Activated effector memory CD4-positive, alpha-beta T cell treated with anti-CD3 and anti-CD28 coated beads, Interleukin-2, amount 50 U/mL, for 16 hours (primary cell): Measurements from ENCODE around the gene CPNE2.
"Not testable (repeated sequence)": the region's sequence is repeated elsewhere in the genome, so short reads cannot be mapped to it uniquely, and the experiment has no call there.

Experiments
- DNase-seq: peaks from one replicate; pipeline ENCODE4 v3.0.0-alpha.2; 2020

The CPNE2 gene

DNA sequence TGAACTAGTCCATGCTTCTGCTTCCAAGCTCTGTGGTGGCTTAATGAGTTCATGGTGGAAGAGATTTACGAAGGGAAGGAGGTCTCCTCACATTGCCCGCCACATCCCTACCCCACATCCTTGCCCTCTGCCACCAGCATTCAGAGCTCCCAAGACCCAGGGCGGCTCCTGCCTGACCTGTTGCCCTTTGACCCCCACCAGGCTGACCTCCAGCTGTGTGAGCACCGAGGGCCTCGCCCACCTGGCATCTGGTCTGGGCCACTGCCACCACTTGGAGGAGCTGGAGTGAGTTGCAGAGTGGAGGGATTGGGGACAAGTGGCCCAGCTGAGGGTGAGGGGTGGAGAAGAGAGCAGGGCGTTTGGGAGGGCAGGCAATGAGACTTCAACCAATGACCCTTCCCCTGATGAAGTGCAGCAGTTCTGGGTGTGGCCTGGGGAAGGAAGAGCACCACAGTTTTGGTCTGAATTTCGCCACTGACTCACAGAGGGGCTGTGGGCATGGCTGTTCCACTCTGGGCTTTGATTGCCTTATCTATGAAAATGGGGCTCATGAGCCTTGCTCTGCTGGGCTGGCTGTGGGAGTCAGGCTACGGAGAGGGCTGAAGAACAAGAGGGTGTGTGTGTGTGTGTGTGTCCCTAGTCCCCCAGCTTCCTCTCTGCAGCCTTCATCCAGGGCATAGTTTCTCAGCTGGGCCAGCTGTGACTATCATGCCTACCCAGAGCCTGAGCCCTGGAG is 22.6 kb upstream of the CPNE2 start:
- DNase-seq = no peak

GRCh38 chr16:57070424-57070823 is 22.0 kb upstream of the CPNE2 start:
- no peak for DNase-seq

- DNase-seq = not testable (repeated sequence)
These were observed 21.2 kb upstream of the CPNE2 start for GRCh38 chr16:57071081-57071732.

GRCh38 chr16:57071831-57072582 is 20.4 kb upstream of the CPNE2 start:
- DNase-seq = no peak

DNA sequence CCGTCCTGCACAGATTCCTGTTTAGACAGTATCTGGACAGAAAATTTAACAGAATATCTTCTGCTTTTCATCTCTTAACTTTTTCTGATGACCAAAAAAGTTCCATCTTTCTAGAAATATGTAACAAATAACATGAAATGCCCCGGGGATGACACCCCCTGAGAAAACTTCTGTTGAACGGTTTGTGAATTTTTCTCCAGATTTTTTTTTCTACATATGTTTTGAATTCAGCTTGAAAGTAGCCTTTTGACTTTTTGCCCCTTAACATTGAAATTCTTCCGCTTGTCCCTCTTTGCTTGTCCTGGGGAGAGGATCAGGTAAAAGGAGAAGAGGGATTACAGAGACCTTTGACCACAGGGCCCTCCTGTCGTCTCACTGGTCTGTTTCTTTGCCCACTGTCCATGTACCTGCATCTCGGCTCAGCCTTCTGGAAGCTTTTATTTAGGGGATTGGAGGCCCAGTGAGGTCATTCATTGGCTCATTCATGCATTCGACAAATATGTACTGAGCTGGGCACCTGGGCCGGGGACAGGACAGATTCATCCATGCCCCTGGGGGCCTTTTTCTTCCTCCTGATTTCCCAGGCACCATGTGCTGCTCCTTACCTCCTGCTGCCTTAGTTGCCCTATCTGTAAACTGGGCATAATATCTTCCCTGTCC is 19.6 kb upstream of the CPNE2 start:
- DNase-seq = no peak

DNA sequence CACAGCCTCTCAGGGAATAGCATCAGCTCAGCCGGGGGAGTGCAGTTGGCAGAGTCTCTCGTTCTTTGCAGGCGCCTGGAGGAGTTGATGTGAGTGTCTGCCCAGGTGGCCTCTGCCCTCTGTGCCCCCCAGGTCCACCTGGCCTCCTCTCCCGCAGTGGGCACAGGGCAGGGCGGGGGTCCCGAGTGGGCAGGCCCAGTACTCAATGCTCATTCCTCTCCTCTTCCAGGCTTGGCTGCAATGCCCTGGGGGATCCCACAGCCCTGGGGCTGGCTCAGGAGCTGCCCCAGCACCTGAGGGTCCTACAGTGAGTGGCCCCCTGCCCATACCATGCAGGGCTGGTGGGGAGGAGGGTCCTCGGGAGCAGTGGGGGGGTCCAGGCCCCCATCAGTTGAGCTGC is 14.7 kb upstream of the CPNE2 start:
- DNase-seq = no peak

- DNase-seq = no peak
These were observed 10.6 kb upstream of the CPNE2 start for GRCh38 chr16:57081744-57082143.

DNA sequence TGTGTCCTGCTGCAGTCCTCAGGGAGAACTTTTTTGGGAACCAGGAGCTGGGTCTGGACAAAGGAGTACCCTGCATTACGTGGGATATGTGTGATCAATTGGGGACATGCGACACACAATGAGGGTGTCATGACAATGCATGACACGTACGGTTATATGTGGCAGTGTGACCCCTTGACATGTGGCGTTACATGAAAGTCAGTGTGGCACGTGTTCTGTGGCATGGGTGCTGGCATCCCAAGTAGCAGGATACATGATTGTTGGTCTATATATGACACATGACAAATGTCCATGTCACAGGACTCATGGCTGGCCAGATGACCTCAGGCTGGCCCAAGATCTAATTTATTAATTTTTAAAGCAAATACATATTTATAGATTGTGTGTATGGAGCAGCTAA is 9.7 kb upstream of the CPNE2 start:
- no peak for DNase-seq

- DNase-seq = no peak
These were observed 8.8 kb upstream of the CPNE2 start for GRCh38 chr16:57083485-57084126.

DNA sequence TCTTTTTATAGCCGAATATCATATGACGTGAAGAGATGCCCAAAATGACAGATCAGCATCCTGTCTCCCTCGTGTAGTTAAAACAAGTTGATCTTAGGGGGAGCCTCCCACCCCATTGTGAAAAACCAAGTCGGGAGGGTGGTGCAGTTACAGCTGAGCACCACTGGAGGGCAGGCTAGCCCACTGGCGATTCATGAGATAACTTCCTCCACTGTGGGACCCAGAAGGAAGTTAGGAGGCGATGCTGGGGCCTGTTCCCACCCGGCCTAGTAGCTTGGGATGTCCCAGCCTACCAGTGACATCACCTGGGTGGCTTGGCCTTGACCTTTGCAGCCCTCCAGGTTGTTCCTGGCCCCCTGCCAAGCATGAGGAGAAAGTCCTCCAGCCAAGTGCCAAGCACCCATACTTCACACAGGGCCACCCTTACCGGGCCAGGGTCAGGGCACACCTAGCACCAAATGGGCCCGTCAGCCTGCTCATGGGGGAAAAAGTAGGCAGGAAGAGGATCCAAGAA is 8.1 kb upstream of the CPNE2 start:
- DNase-seq = peak; percentile 88

GRCh38 chr16:57084996-57085395 is 7.4 kb upstream of the CPNE2 start:
- no peak for DNase-seq

- DNase-seq = no peak
These were observed 5.4 kb upstream of the CPNE2 start for GRCh38 chr16:57087003-57087402.

DNA sequence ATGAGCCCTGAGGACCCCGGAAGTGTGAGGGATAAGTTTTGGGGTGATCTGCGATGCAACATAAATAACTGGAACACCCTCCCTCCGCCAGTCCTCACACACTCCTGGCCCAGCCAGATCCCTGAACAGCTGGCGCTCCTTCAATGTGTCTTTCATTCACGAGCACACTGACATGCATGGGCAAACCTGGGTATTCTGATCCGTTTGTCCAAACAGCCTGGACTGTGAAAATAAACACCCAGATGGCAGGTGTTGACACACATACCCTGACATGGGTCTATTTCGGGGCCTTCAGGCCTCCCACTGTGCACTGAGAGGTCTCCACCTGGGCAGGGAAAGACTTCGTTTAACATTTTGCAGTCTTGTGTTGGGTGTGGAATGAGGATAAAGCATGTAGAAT is 3.0 kb upstream of the CPNE2 start:
- DNase-seq = no peak

DNA sequence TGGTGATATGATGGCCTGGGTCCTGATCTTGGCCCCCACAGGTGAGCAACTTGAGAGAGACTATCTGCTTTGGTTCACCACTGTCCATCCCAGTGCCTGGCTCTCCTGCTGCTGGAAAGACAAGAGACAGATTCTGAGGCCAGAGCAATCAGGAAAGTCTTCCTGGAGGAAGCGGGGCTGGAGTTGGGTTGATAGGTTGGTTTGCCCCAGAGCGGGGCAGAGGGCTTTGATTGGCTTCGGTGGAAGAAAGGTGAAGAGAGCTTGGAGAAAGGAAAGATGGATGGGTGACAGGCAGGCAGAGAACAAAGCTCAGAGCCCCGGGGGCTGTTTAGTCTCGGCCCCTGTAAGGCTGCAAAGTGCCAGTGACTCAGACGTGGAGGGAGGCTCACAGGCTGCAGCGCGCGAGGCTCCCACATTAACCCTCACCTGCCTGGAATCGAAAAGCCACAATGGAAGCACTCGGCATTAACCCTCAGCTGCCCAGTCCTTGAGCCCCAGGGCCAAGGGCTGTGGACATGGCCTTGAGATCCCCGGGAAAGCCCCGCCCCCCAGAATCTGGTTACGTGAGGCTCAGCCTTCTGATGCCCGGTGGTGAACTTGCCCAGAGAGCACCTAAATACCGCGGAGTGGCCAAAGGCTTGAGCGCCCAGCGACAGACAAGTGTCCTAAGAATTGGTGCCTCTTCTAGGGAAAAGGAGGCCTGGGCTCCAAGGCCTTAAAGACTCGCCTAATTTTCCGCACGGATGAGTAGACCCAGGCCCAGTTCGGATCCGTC is 996 bp upstream of the CPNE2 start:
- no peak for DNase-seq

DNA sequence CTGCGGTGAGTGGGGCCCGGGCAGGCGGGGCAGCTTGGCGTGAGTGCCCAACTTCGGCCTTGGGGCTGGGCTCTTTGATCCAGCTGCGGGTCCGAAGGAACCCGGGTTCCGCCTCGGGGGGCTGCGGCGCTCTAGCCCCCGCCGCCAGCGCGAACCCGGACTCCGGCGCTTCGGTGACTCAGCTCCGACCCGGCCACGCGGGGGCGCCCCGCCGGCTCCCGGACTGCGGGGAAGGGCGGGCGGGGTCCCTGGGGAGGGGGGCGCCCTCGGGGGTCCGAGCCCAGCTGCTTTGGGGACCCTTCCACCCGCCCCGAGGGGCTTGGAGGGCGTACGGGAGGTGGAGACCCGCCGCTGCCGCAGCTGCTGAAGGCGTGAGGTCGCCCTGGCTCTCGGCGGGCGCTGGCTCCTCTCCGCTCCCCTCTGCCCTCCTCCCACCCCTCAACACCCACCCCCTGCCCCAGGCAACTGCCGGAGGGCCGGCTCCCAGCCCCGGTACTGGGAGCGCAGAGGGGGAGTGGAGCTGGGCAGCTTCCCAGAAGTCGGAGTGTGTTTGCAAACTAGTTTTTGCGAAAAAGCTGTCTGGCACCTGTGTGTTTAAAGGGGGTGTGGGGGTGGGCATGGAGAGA is 516 bp downstream of the CPNE2 start:
- peak; percentile 82 for DNase-seq

GRCh38 chr16:57093666-57094564 is 1.5 kb downstream of the CPNE2 start:
- DNase-seq = no peak

GRCh38 chr16:57094911-57095310 is 2.5 kb downstream of the CPNE2 start:
- no peak for DNase-seq

GRCh38 chr16:57096192-57096591 is 3.8 kb downstream of the CPNE2 start:
- DNase-seq = no peak

- DNase-seq = no peak
These were observed 4.4 kb downstream of the CPNE2 start for GRCh38 chr16:57096793-57097192.

DNA sequence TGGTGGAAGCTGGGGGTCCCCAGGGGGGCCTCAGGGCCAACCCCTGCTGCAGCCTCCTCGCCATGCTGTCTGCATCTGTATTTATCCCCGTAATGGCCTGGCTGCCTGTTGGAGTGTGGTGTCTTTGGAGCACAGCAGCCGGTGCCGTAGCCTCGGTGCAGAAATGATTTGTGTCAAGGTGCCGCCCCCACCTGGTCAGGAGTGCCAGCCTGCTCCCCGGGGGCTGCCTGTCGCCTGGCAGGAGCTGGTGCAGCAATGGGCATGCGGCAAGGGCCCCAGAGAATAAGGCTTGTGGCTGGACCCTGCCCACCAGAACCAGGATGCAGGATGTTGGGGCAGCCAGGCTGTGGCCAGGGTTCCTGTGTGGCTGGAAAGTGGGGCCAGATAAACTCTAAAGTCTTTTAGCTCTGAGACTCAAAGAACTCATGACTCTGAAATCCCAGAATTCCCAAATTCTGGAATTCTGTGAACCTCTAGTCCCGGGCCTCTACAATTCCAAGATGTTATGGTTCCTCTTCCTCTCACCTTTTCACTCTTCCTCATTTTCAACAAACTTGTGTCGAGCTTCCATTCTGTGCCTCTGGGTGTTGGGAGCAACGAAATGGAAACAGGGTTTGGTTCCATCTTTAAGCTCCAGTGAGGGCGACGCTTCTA is 5.9 kb downstream of the CPNE2 start:
- no peak for DNase-seq
